Aorta (tissue), 5 donors: Measurements from ENCODE around the gene NPAS1. TPM values are rescaled to one million over a fixed set of nuclear protein-coding genes. Genes with fewer than 3 reads are reported as not detected.

Source experiments
- ATAC-seq: fragments of 200-7000 bp; cut with Tn5 transposase; one replicate; pipeline ENCODE4 v1.9.1; 2022; ENCODE audit warnings: moderate library complexity; ENCODE audit not compliant: low FRiP score
- DNase-seq, 2 donors: peaks; one replicate each; pipeline ENCODE4 v3.0.0-alpha.2; 2020
- H3K27ac ChIP-seq, 2 donors: one replicate each; pipeline ENCODE4 v1.5.1; 2013; ENCODE audit warnings: low read length in 2 of 2, mild to moderate bottlenecking in 2 of 2, moderate library complexity in 2 of 2, control low read depth in 1 of 2, inconsistent platforms in 1 of 2, low read depth in 1 of 2
- H3K27me3 ChIP-seq, 2 donors: one replicate each; pipeline ENCODE4 v1.6.1; 2013; ENCODE audit warnings: control low read depth in 1 of 2, low read length in 1 of 2, mild to moderate bottlenecking in 1 of 2, moderate library complexity in 1 of 2; ENCODE audit not compliant: insufficient read depth in 2 of 2, control insufficient read depth in 1 of 2
- H3K36me3 ChIP-seq, 2 donors: one replicate each; pipeline ENCODE4 v1.6.1; 2013; ENCODE audit warnings: control low read depth in 1 of 2, low read length in 1 of 2, mild to moderate bottlenecking in 1 of 2; ENCODE audit not compliant: insufficient read depth in 2 of 2, control insufficient read depth in 1 of 2
- H3K4me1 ChIP-seq, 2 donors: one replicate each; pipeline ENCODE4 v1.6.1; 2013; ENCODE audit warnings: low read length in 2 of 2, control low read depth in 1 of 2, mild to moderate bottlenecking in 1 of 2, moderate library complexity in 1 of 2; ENCODE audit not compliant: insufficient read depth in 2 of 2, control insufficient read depth in 1 of 2
- H3K4me3 ChIP-seq, 2 donors: one replicate each; pipeline ENCODE4 v1.5.1; 2013; ENCODE audit warnings: low read length in 2 of 2, control low read depth in 1 of 2, mild to moderate bottlenecking in 1 of 2
- H3K9me3 ChIP-seq: one replicate; pipeline ENCODE4 v1.6.1; 2013; ENCODE audit warnings: mild to moderate bottlenecking, low read length; ENCODE audit not compliant: control insufficient read depth
- WGBS, 2 donors: extraction: QIAGEN DNeasy Blood & Tissue Kit; methylation state at CpG; one replicate each; pipeline ENCODE4 v1.1.7; 2013; 5-methylcytosine and 5-hydroxymethylcytosine counted together
- intact Hi-C, 2 donors: fragments of 100-400 bp; cut with DNase I; formaldehyde crosslinking; loops; one replicate each; pipeline versions ENCODE4 v1.14.2 to v1.15.0; 2022
- polyA plus RNA-seq, 2 donors: library from polyadenylated mRNA; stranded (reverse); fragments of 200-250 nt; gene quantifications; one replicate each; pipeline ENCODE4 v1.2.3, GENCODE V29; 2013
- total RNA-seq, 2 donors: library from RNA; stranded (reverse); fragmentation: NEBNext Ultra II Directional; extraction: Animal tissue kit (Norgen Biotek cat#: 25700); gene quantifications; one replicate each; pipeline ENCODE4 v1.2.1, GENCODE V29; 2021
- donor health status: healthy with polysubstance abuse.
- donor health status: Bipolar disorder and iron deficiency.
- donor health status: DM: no; HTN: no; CAD: no.
- donor health status: DM: no; HTN: no; CAD: no.
- donor health status: DM: yes; HTN: yes; CAD: no.

Gene NPAS1
- total and polyA plus RNA-seq, 4 donors: 1.0 to 11.1 (median 6.0) TPM

GRCh38 chr19:46998445-46999125 is 21.1 kb upstream of the NPAS1 start:
- WGBS, 2 donors: 88% methylated on average over 22 of the region's 22 CpGs
- H3K36me3 ChIP-seq: peaks cover 0 to 2% of the 10 kb centered on the region in 2 donors
- ATAC-seq: no peak
- H3K4me3 ChIP-seq: no peak overlapping the region
- DNase-seq: no peak
- H3K27ac ChIP-seq: no peak overlapping the region
- H3K4me1 ChIP-seq: no peaks in the 10 kb centered on the region
- no peaks in the 10 kb centered on the region for H3K9me3 ChIP-seq
- intact Hi-C loops: loop anchor here (10.0 kb wide), 1 partner anchor 244 kb away; no protein-coding TSS in a partner anchor
- no peaks in the 10 kb centered on the region for H3K27me3 ChIP-seq

DNA sequence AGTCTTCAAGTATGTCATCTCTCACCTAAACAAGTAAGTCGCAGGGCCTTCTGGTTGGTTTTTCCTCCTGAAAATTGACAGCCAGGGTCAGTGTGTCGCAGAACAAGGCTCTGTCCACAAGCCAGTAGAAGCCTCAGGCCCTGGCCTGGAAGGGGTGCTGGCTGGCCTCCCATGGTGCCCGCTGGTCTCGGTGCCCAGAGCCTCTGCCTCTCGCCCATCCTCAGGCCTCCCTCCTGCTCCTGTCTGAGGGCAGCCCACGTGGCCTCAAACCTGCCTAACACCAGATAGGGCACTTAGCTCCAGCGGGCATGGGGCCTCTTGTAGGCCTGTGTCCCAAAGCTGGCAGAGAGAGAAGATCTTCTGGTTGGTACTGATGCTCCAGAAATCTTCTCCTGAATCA is 20.3 kb upstream of the NPAS1 start:
- Histone ChIP-seq H3K4me3 (no peak overlapping the region), H3K4me1 (no peaks in the 10 kb centered on the region), H3K36me3 (peaks cover 0 to 2% of the 10 kb centered on the region in 2 donors), H3K9me3 (no peaks in the 10 kb centered on the region), H3K27ac (no peak overlapping the region), H3K27me3 (no peaks in the 10 kb centered on the region)
- 87 to 88% methylated on average over 7 of the region's 7 CpGs for WGBS, 2 donors
- ATAC-seq (no peak), DNase-seq (no peak)
- intact Hi-C loops: loop anchor here (10.0 kb wide), 1 partner anchor 245 kb away; no protein-coding TSS in a partner anchor

DNA sequence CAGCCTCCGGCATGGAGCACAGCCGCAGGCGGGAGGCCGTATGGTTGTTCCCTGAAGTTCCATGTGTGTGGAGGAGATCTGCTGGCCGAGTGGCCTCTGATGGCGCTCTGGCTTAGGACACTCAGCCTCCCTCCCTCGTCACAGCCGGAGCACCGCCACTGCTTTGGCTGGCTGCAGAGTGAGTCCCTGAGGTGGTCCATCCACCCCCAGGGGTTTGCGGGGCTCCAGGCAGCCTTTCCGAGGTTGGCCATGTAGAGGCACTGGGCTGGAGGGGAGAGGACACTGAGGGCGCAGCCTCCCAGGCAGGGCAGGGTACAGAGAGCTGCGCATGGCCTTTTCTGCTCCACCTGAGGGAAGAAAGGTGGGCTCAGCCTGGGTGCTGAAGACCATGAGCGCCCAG is 19.8 kb upstream of the NPAS1 start:
- Histone ChIP-seq H3K4me3 (no peak overlapping the region), H3K9me3 (no peaks in the 10 kb centered on the region), H3K4me1 (no peaks in the 10 kb centered on the region), H3K36me3 (peaks cover 0 to 2% of the 10 kb centered on the region in 2 donors), H3K27ac (no peak overlapping the region), H3K27me3 (no peaks in the 10 kb centered on the region)
- DNase-seq: no peak
- intact Hi-C loops: loop anchor here (10.0 kb wide), 1 partner anchor 245 kb away; no protein-coding TSS in a partner anchor
- ATAC-seq: no peak
- 92 to 94% methylated on average over 14 of the region's 14 CpGs for whole genome bisulfite sequencing, 2 donors

GRCh38 chr19:47000373-47000772 is 19.3 kb upstream of the NPAS1 start:
- intact Hi-C loops: no loop called here
- H3K36me3 ChIP-seq: peaks cover 0 to 2% of the 10 kb centered on the region in 2 donors

DNA sequence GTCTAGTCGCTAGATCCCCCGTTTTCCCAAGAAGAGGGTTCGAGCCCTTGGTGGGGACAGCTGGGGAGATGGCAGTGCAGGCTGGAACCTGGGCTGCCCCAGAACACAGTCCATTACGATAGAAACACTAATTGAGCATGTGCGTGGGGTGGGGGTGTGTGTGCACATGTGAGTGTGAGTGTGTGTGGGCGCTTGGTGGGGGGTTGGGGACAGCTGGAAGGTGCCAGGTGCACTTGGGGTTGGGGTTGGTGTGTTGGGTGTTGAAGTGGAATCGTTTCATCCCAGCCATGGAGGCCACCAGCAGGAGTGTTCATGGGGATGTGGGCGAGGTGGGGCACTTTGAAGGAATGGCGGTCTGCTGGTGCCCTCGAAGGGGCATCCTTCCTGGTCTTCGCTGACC is 18.1 kb upstream of the NPAS1 start:
- H3K36me3 ChIP-seq: peaks cover 0 to 2% of the 10 kb centered on the region in 2 donors
- intact Hi-C loops: no loop called here
- no peak overlapping the region for H3K4me3 ChIP-seq
- DNase-seq (no peak), ATAC-seq (no peak)
- H3K4me1 ChIP-seq: no peaks in the 10 kb centered on the region
- no peaks in the 10 kb centered on the region for H3K9me3 ChIP-seq
- H3K27ac ChIP-seq: no peak overlapping the region
- WGBS, 2 donors: 92 to 94% methylated on average over 11 of the region's 11 CpGs
- H3K27me3 ChIP-seq: no peaks in the 10 kb centered on the region

More at GRCh38 chr19:47000373-47000772, 19.3 kb upstream of the NPAS1 start:
- H3K4me1 ChIP-seq: no peaks in the 10 kb centered on the region
- H3K27me3 ChIP-seq: no peaks in the 10 kb centered on the region
- DNase-seq (no peak), ATAC-seq (no peak)
- H3K4me3 ChIP-seq: no peak overlapping the region
- 93% methylated on average over 18 of the region's 18 CpGs for WGBS, 2 donors
- no peaks in the 10 kb centered on the region for H3K9me3 ChIP-seq
- no peak overlapping the region for H3K27ac ChIP-seq

DNA sequence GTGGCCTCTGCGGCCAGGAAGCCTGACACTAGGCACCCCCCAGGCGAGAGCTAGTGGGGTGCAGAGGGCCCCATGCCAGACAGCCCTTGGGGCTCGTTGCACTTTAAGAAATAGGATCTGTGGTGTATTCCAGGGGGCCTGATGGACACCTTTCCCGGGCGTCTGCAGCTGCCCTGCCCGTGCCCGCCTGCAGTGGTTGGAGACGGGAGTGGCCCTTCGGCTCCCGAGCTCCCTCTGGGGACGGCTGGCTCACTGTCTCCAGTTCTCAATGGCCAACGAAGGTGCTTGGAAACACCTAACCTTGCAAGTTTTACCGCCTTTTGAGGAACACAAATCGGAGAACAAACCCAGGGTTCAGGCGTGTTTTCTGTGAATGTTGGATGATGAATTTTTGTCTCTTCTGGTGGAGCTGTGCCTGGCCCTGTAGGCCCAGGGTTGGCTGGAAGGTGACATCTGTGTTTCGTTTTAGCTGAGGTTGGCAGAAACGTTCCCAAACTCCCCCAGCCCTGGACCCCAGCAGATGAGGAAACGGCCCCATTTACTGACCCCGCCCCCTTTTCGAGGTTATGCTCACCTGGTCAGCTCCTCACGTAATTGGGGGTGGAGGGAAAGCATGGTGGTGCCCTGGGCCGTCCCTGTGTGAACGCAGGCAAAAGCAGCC is 17.4 kb upstream of the NPAS1 start:
- H3K36me3 ChIP-seq: peaks cover 0 to 2% of the 10 kb centered on the region in 2 donors
- H3K9me3 ChIP-seq: no peaks in the 10 kb centered on the region
- intact Hi-C loops: no loop called here
- no peak overlapping the region for H3K4me3 ChIP-seq
- H3K27ac ChIP-seq: no peak overlapping the region
- ATAC-seq (no peak), DNase-seq (no peak)
- no peaks in the 10 kb centered on the region for H3K4me1 ChIP-seq
- 70 to 77% methylated on average over 23 of the region's 23 CpGs for WGBS, 2 donors
- H3K27me3 ChIP-seq: no peaks in the 10 kb centered on the region

DNA sequence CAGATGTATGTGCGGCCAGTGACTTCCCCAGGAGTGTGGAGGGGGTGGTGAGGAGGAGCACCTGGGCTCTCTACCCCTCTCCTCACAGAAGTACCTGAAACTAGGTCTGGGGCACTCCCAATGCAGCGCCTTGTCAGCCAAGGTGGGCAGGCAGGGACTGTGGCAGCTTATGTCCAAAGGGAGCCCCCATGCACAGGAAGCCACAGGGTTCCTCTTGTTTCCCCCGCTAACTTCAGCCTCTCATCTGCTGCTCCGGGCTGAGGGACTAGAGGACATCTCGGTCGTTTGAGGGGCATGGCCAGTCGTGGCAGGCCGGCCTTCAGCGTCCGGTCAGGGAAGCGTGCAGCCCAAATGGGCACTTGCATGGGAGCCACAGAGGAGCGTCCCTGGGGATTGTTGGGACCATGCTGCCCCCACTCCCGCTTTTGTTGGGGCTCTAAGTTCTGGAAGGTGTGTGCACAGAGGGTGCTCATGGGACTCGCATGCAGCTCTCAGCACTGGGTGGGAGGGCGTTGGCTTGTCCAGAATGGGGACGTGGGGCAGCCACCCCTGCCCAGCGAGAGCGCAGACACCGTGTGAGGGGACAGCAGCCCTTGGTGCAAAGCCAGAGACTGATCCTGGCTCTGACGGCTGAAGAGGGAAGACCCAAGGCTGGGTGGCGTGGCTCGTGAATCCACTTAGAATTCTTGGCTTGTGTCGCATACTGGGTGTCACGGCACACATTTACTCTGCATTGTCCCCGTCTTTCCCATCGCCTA is 16.6 kb upstream of the NPAS1 start:
- DNase-seq: no peak
- H3K4me3 ChIP-seq: no peak overlapping the region
- no peaks in the 10 kb centered on the region for H3K9me3 ChIP-seq
- no peak for ATAC-seq
- intact Hi-C loops: no loop called here
- 78 to 79% methylated on average over 26 of the region's 26 CpGs for WGBS, 2 donors
- H3K4me1 ChIP-seq: no peaks in the 10 kb centered on the region
- H3K27ac ChIP-seq: no peak overlapping the region
- H3K27me3 ChIP-seq: no peaks in the 10 kb centered on the region
- H3K36me3 ChIP-seq: peaks cover 0 to 2% of the 10 kb centered on the region in 2 donors

GRCh38 chr19:47003611-47004465 is 15.8 kb upstream of the NPAS1 start:
- Histone ChIP-seq H3K27me3 (no peaks in the 10 kb centered on the region), H3K4me1 (no peaks in the 10 kb centered on the region), H3K27ac (no peak overlapping the region), H3K36me3 (peaks cover 0 to 2% of the 10 kb centered on the region in 2 donors), H3K9me3 (no peaks in the 10 kb centered on the region), H3K4me3 (no peak overlapping the region)
- 24% methylated on average over 48 to 51 of the region's 51 CpGs for WGBS, 2 donors
- DNase-seq (no peak), ATAC-seq (no peak)
- intact Hi-C loops: no loop called here
